ENCODE data around the gene FBXO9. TPM values are rescaled to one million over a fixed set of nuclear protein-coding genes. Genes with fewer than 3 reads are reported as not detected.
"Not testable (repeated sequence)": the region's sequence is repeated elsewhere in the genome, so short reads cannot be mapped to it uniquely, and the experiment has no call there.

Gene FBXO9
- total RNA-seq, 2 donors from 2014 or later: 49.6 to 65.3 TPM

GRCh38 chr6:53058388-53059195 is 6.6 kb upstream of the FBXO9 start:
- no peaks in the 10 kb centered on the region for H3K27me3 Mint-ChIP-seq (ENCODE audit: insufficient read depth)
- H3K27ac ChIP-seq (ENCODE audit: low read depth, low read length): no peak overlapping the region
- peak overlapping the region; percentile 14 for H3K27ac Mint-ChIP-seq
- no peak overlapping the region for H3K4me3 Mint-ChIP-seq
- DNase-seq: no peak
- H3K9me3 Mint-ChIP-seq: no peaks in the 10 kb centered on the region
- no peaks in the 10 kb centered on the region for H3K36me3 Mint-ChIP-seq (ENCODE audit: low read depth)
- 88% methylated on average over 4 of the region's 4 CpGs; no CpG with 5 or more reads in 1 of the 2 experiments for WGBS, 2 experiments (ENCODE audit: insufficient coverage in 1 of 2, insufficient read length in 1 of 2)
- no peak overlapping the region for H3K9ac ChIP-seq (ENCODE audit: extremely low read depth, low read length, poor library complexity, severe bottlenecking)
- no peaks in the 10 kb centered on the region for H3K4me1 ChIP-seq (ENCODE audit: control insufficient read depth, insufficient read depth, low read length)
- H3K4me3 ChIP-seq (ENCODE audit: low read length): no peak overlapping the region
- no peaks in the 10 kb centered on the region for H3K36me3 ChIP-seq (ENCODE audit: control insufficient read depth, insufficient read depth, low read length)
- H3K9me3 ChIP-seq (ENCODE audit: control insufficient read depth, low read length): no peaks in the 10 kb centered on the region
- H3K27me3 ChIP-seq (ENCODE audit: control insufficient read depth, insufficient read depth, low read length, poor library complexity, severe bottlenecking): no peaks in the 10 kb centered on the region
- H3K4me1 Mint-ChIP-seq: peaks cover 42% of the 10 kb centered on the region
- TF ChIP-seq, protein P1, sequence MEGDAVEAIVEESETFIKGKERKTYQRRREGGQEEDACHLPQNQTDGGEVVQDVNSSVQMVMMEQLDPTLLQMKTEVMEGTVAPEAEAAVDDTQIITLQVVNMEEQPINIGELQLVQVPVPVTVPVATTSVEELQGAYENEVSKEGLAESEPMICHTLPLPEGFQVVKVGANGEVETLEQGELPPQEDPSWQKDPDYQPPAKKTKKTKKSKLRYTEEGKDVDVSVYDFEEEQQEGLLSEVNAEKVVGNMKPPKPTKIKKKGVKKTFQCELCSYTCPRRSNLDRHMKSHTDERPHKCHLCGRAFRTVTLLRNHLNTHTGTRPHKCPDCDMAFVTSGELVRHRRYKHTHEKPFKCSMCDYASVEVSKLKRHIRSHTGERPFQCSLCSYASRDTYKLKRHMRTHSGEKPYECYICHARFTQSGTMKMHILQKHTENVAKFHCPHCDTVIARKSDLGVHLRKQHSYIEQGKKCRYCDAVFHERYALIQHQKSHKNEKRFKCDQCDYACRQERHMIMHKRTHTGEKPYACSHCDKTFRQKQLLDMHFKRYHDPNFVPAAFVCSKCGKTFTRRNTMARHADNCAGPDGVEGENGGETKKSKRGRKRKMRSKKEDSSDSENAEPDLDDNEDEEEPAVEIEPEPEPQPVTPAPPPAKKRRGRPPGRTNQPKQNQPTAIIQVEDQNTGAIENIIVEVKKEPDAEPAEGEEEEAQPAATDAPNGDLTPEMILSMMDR (conservative IDR thresholded peaks at IDR 0.05): no peak

- H3K4me1 Mint-ChIP-seq: peaks cover 42% of the 10 kb centered on the region
- Histone ChIP-seq H3K4me3 (ENCODE audit: low read length) (peak overlapping the region; percentile 97), H3K9ac (ENCODE audit: extremely low read depth, low read length, poor library complexity, severe bottlenecking) (no peak overlapping the region)
Measured at GRCh38 chr6:53059648-53060589, 5.3 kb upstream of the FBXO9 start.

DNA sequence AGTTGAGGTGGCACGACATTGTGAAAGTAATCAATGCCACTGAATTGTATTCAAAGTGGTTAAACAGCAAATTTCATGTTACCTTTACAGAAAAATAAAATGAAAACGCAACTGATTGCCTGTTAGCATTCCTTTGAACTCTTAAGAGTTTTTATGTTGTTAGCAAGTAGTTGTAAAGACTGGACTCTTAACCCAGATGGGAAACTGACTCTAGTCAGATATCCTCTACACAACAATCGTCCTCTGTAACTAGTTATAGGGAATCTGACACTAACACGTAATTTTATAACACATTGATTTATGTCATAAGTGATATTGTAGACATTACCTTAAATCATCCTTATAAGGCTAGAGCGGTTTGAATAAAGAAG is 3.0 kb upstream of the FBXO9 start:
- Histone ChIP-seq H3K9me3 (ENCODE audit: control insufficient read depth, low read length) (no peaks in the 10 kb centered on the region), H3K27ac (ENCODE audit: low read depth, low read length) (no peak overlapping the region), H3K9ac (ENCODE audit: extremely low read depth, low read length, poor library complexity, severe bottlenecking) (peak overlapping the region; percentile 78), H3K36me3 (ENCODE audit: control insufficient read depth, insufficient read depth, low read length) (no peaks in the 10 kb centered on the region), H3K27me3 (ENCODE audit: control insufficient read depth, insufficient read depth, low read length, poor library complexity, severe bottlenecking) (no peaks in the 10 kb centered on the region), H3K4me3 (ENCODE audit: low read length) (peak overlapping the region; percentile 97), H3K4me1 (ENCODE audit: control insufficient read depth, insufficient read depth, low read length) (no peaks in the 10 kb centered on the region)
- Mint-ChIP-seq H3K9me3 (no peaks in the 10 kb centered on the region), H3K36me3 (ENCODE audit: low read depth) (no peaks in the 10 kb centered on the region), H3K27me3 (ENCODE audit: insufficient read depth) (no peaks in the 10 kb centered on the region), H3K4me1 (peaks cover 42% of the 10 kb centered on the region), H3K4me3 (peak overlapping the region; percentile 86), H3K27ac (no peak overlapping the region)
- TF ChIP-seq, protein P1 (conservative IDR thresholded peaks at IDR 0.05): no peak
- no peak for DNase-seq
- 30 to 38% methylated on average over 2 to 3 of the region's 5 CpGs for WGBS, 2 experiments (ENCODE audit: insufficient coverage in 1 of 2, insufficient read length in 1 of 2)

More at GRCh38 chr6:53059648-53060589, 5.3 kb upstream of the FBXO9 start:
- no peaks in the 10 kb centered on the region for H3K27me3 ChIP-seq (ENCODE audit: control insufficient read depth, insufficient read depth, low read length, poor library complexity, severe bottlenecking)
- H3K36me3 Mint-ChIP-seq (ENCODE audit: low read depth): no peaks in the 10 kb centered on the region
- H3K4me3 Mint-ChIP-seq: peak overlapping the region; percentile 86
- no peaks in the 10 kb centered on the region for H3K4me1 ChIP-seq (ENCODE audit: control insufficient read depth, insufficient read depth, low read length)
- no peak overlapping the region for H3K27ac ChIP-seq (ENCODE audit: low read depth, low read length)
- WGBS, 2 experiments (ENCODE audit: insufficient coverage in 1 of 2, insufficient read length in 1 of 2): 50 to 63% methylated on average over 1 to 3 of the region's 3 CpGs
- TF ChIP-seq, protein P1 (conservative IDR thresholded peaks at IDR 0.05): no peak
- H3K27me3 Mint-ChIP-seq (ENCODE audit: insufficient read depth): no peaks in the 10 kb centered on the region
- H3K9me3 ChIP-seq (ENCODE audit: control insufficient read depth, low read length): no peaks in the 10 kb centered on the region
- no peaks in the 10 kb centered on the region for H3K36me3 ChIP-seq (ENCODE audit: control insufficient read depth, insufficient read depth, low read length)
- H3K27ac Mint-ChIP-seq: no peak overlapping the region
- no peaks in the 10 kb centered on the region for H3K9me3 Mint-ChIP-seq
- DNase-seq: no peak

DNA sequence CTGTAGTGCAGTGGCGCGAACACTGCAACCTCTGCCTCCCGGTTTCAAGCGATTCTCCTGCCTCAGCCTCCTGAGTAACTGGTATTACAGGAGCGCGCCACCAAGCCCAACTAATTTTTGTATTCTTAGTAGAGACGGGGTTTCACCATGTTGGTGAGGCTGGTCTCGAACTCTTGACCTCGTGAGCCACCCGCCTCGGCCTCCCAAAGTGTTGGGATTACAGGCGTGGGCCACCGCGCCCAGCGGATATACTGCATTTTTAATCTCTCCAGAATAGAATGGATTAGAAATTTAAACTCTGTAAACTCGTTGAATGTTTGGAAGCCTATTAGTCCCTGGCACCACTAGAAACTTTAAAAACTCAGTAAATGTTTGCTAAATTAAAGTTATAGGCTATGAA is 949 bp upstream of the FBXO9 start:
- peaks cover 37% of the 10 kb centered on the region for H3K4me1 Mint-ChIP-seq
- not testable (repeated sequence) for DNase-seq; H3K27me3 ChIP-seq (ENCODE audit: control insufficient read depth, insufficient read depth, low read length, poor library complexity, severe bottlenecking); H3K4me3 Mint-ChIP-seq; H3K36me3 Mint-ChIP-seq (ENCODE audit: low read depth); H3K9ac ChIP-seq (ENCODE audit: extremely low read depth, low read length, poor library complexity, severe bottlenecking); H3K27ac Mint-ChIP-seq; H3K4me1 ChIP-seq (ENCODE audit: control insufficient read depth, insufficient read depth, low read length); H3K36me3 ChIP-seq (ENCODE audit: control insufficient read depth, insufficient read depth, low read length); H3K27me3 Mint-ChIP-seq (ENCODE audit: insufficient read depth); H3K9me3 ChIP-seq (ENCODE audit: control insufficient read depth, low read length); H3K27ac ChIP-seq (ENCODE audit: low read depth, low read length); H3K9me3 Mint-ChIP-seq
- H3K4me3 ChIP-seq (ENCODE audit: low read length): peak overlapping the region; percentile 98
- 88 to 91% methylated on average over 13 to 16 of the region's 16 CpGs for WGBS, 2 experiments (ENCODE audit: insufficient coverage in 1 of 2, insufficient read length in 1 of 2)
